ENCODE measurements around the gene SUCLG1. TPM values are rescaled to one million over a fixed set of nuclear protein-coding genes. Genes with fewer than 3 reads are reported as not detected.

SUCLG1 gene
- total RNA-seq, 4 donors from 2014 or later = 66.6 to 90.6 (median 78.0) TPM

GRCh38 chr2:84491256-84491655, 32.2 kb upstream of the SUCLG1 start:
- Histone ChIP-seq H3K27me3 (no peaks in the 10 kb centered on the region), H3K9me3 (no peaks in the 10 kb centered on the region), H3K4me1 (no peaks in the 10 kb centered on the region), H3K4me3 (no peak overlapping the region), H3K36me3 (no peaks in the 10 kb centered on the region), H3K27ac (no peak overlapping the region)
- no peak for DNase-seq
- intact Hi-C loops (cut with DNase I) = loop anchor here (10.0 kb wide), 3 partner anchors 144 to 434 kb away; partner anchors contain the start of gene TRABD2A
- 42 to 63% methylated on average over 2 of the region's 2 CpGs for WGBS, 2 donors
- TF ChIP-seq POLR2A (IDR thresholded peaks at IDR 0.05) (no peak), CTCF (IDR thresholded peaks at IDR 0.05) (no peak)

- Histone ChIP-seq H3K27ac (no peak overlapping the region), H3K9me3 (no peaks in the 10 kb centered on the region), H3K4me1 (no peaks in the 10 kb centered on the region), H3K36me3 (no peaks in the 10 kb centered on the region), H3K4me3 (no peak overlapping the region), H3K27me3 (no peaks in the 10 kb centered on the region)
- DNase-seq = no peak
- whole genome bisulfite sequencing, 2 donors = 49 to 59% methylated on average over 3 of the region's 3 CpGs
- intact Hi-C loops (cut with DNase I) = no loop called here
- no peak for TF ChIP-seq CTCF (IDR thresholded peaks at IDR 0.05)
- no peak for TF ChIP-seq POLR2A (IDR thresholded peaks at IDR 0.05)
Measured at GRCh38 chr2:84487298-84487996, 28.4 kb upstream of the SUCLG1 start.

GRCh38 chr2:84486441-84487115, 27.5 kb upstream of the SUCLG1 start:
- no peak overlapping the region for H3K4me3 ChIP-seq
- 83 to 87% methylated on average over 2 of the region's 2 CpGs for WGBS, 2 donors
- TF ChIP-seq POLR2A (IDR thresholded peaks at IDR 0.05) = no peak
- TF ChIP-seq CTCF (IDR thresholded peaks at IDR 0.05) = no peak
- no peaks in the 10 kb centered on the region for H3K27me3 ChIP-seq
- no peaks in the 10 kb centered on the region for H3K36me3 ChIP-seq
- DNase-seq = no peak
- no peaks in the 10 kb centered on the region for H3K9me3 ChIP-seq
- intact Hi-C loops (cut with DNase I) = no loop called here
- H3K27ac ChIP-seq = no peak overlapping the region
- H3K4me1 ChIP-seq = no peaks in the 10 kb centered on the region

GRCh38 chr2:84483320-84483719, 24.2 kb upstream of the SUCLG1 start:
- no peak for DNase-seq
- H3K27me3 ChIP-seq = no peaks in the 10 kb centered on the region
- no peaks in the 10 kb centered on the region for H3K9me3 ChIP-seq
- 86 to 100% methylated on average over 1 of the region's 1 CpG for WGBS, 2 donors
- peaks cover 0 to 4% (median 2%) of the 10 kb centered on the region in 3 donors for H3K4me1 ChIP-seq
- no peak overlapping the region for H3K4me3 ChIP-seq
- H3K27ac ChIP-seq = no peak overlapping the region
- no peaks in the 10 kb centered on the region for H3K36me3 ChIP-seq
- TF ChIP-seq CTCF (IDR thresholded peaks at IDR 0.05) = no peak
- TF ChIP-seq POLR2A (IDR thresholded peaks at IDR 0.05) = no peak
- intact Hi-C loops (cut with DNase I) = no loop called here

- Histone ChIP-seq H3K4me1 (peaks cover 0 to 10% (median 4%) of the 10 kb centered on the region in 3 donors), H3K36me3 (no peaks in the 10 kb centered on the region), H3K27me3 (no peaks in the 10 kb centered on the region), H3K27ac (no peak overlapping the region), H3K9me3 (peaks cover 0 to 4% (median 0%) of the 10 kb centered on the region in 3 donors), H3K4me3 (no peak overlapping the region)
- no peak for DNase-seq
- WGBS, 2 donors = 57 to 85% methylated on average over 2 to 3 of the region's 3 CpGs
- TF ChIP-seq CTCF (IDR thresholded peaks at IDR 0.05) = no peak
- TF ChIP-seq POLR2A (IDR thresholded peaks at IDR 0.05) = no peak
- intact Hi-C loops (cut with DNase I) = no loop called here
Measured at GRCh38 chr2:84482603-84483002, 23.5 kb upstream of the SUCLG1 start.

Data from esophagus squamous epithelium (tissue), 5 donors.